Transverse colon (tissue), 4 donors: ENCODE data around the gene CETN1.

Experiments used
- CTCF ChIP-seq, 5 experiments: fragments of 200-600 bp in 3 of 5; fragments of 450-650 bp in 2 of 5; sonication (generic) in 3 of 5; IDR thresholded peaks; 1 replicate in 2 of 5; 2 replicates in 3 of 5; pipeline ENCODE4 v1.5.1; 2016 to 2017; ENCODE audit warnings: antibody characterized with exemption in 5 of 5, inconsistent platforms in 3 of 5, mild to moderate bottlenecking in 2 of 5, moderate library complexity in 1 of 5
- POLR2A ChIP-seq: fragments of 450-650 bp; IDR thresholded peaks from one replicate; pipeline ENCODE4 v1.6.1; 2016; ENCODE audit warnings: antibody characterized with exemption, mild to moderate bottlenecking, moderate library complexity
- POLR2AphosphoS5 ChIP-seq, 3 donors: sonication (generic); formaldehyde crosslinking; IDR thresholded peaks; one replicate each; pipeline ENCODE4 v1.6.1; 2016; ENCODE audit warnings: antibody characterized with exemption in 3 of 3

GRCh38 chr18:612156-612555 is 32.0 kb downstream of the CETN1 start:
- TF ChIP-seq CTCF (IDR thresholded peaks at IDR 0.05) (no peak), POLR2A (no peak), POLR2AphosphoS5 (IDR thresholded peaks at IDR 0.05) (no peak)
